SIG-M5 treated with dmso at 0.1 percent for 504 hours (cell line): Measurements from ENCODE around the gene EZR.

Experiments used
- DNase-seq: peaks from one replicate; lab custom pipeline; 2025; ENCODE audit not compliant: unreplicated experiment; lab: John Stamatoyannopoulos, UW

Gene EZR

DNA sequence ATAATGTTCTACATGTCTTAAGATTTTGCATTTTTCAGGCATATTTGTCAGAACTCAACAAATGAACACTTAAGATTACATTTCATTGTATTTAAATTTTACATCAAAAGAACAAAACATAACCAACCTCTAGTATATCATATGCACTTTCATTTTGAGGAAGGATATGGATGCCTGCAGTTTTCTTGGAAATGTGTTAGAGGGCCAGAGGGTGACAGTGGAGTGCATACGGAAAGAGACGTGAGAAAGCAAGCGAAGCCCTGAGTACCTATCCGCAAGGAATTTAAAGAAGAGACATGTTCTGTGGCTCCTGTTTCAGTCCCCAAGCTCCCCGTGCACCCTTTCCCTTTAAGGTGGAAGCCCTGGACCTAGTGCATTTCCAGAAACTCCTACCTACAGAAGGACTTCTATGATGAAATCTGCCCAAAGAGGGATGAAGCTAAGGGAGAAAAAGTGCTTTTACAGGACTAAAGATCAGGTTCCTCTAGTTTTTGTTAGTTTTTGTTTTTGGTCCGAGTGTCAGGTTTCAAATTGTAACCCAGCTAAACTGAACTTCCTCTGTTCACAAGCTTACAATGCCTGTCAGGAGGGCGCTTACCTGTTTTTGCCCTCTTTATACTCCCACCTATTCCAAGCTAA is 38.8 kb downstream of the EZR start:
- DNase-seq: no peak

DNA sequence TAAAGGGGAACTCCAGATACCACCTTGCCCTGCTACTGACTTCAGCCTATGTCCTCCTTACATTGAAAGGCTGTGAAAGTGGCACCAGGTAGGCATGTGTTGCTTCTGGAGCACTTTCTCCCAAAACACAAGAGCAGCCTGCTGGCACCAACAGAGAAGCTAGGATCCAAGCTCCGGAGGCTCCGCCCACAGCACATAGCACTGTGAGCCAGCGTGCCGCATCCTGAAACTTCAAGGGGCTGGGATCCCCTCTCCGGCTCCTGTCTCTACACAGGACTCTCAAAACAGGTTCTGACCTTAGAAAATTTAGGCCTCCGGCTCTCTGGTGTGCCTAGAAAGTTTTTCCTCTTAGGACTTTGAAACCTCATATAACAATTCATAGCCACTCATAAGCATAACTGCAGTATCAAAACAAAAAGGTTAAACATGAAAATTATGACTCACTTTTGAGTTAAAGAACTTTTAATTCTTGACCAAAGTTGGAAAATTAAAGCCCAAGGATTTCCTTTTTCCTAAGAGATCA is 41.1 kb downstream of the EZR start:
- no peak for DNase-seq

DNA sequence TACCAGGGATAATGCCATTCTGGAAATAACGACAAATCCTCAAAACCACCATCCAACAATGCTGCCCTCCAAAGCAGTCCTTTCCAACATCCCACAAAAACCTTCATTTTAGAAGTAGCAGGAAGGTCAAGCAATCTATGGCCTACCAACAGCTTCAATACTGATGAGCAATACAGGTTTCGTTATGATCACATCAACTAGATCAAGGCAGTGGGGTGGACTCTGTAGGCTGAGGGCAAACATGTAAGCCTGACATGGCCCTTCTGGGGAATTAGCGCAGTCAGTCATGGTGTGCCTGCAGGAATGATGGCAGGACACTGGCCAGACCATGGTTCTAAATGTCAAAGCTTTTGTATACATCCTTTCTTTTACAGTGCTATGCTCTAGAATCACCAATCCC is 41.7 kb downstream of the EZR start:
- no peak for DNase-seq

DNA sequence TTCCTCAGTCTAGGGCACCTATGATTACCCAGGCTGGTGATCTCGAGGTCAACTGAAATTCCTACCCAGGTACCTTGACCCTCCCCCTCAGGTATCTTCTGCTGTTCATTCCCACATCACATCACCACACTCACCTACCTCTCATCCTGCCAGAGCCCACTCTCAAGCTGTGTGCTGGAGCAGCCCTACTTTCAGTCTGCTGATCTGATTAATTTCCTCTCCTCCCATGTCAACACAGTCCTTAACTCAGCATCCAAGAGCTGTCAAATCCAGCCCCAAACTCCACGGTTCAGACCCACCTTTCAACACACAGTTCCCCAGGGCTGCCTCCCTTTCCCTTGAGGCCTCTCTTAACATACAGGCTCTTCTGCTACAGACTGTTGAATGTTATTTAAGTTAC is 42.4 kb downstream of the EZR start:
- no peak for DNase-seq

DNA sequence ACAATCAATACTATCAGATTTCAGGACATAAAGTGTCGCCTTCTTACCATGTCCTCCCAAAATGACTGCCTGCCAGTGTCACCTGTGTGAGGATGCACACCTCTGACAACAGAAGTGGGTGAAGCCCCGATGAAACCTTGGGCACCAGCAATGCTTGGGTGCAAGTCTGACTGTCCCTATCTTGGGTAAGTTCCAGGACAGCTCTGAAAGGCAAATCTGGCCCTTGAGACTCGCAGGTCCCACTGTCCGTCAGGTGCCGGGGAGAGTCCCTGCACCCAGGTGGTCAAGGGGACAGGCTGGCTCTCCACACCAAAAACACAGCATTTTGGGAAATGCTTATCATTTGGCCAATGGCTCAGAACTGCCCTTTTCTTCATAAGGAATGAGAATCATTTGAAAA is 43.3 kb downstream of the EZR start:
- no peak for DNase-seq

DNA sequence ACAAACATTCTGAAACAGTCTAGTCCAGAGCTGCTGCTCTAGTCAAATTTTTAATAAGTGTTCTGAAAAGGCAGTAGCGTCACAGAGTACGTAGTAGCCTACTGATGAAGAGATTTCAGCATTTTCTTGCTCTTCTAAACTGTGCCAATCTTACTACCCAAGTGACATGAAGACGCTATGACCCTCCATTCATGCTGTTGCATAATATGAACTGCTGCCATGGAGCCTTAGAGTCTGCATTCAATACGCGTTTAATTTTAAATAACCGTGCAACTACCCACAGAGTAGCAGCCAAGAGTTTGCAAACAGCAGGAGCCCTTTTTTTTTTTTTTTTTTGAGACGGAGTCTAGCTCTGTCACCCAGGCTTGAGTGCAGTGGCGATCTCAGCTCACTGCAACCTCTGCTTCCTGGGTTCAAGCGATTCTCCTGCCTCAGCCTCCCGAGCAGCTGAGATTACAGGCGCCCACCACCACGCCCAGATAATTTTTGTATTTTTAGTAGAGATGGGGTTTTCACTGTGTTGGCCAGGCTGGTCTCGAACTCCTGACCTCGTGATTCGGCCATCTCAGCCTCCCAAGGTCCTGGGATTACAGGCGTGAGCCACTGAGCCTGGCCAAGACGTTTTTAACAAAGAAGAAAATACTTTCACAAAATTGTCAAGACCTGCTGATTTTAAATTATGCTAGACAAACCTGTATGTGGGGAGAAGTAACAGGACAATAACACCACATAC is 44.3 kb downstream of the EZR start:
- DNase-seq: no peak

DNA sequence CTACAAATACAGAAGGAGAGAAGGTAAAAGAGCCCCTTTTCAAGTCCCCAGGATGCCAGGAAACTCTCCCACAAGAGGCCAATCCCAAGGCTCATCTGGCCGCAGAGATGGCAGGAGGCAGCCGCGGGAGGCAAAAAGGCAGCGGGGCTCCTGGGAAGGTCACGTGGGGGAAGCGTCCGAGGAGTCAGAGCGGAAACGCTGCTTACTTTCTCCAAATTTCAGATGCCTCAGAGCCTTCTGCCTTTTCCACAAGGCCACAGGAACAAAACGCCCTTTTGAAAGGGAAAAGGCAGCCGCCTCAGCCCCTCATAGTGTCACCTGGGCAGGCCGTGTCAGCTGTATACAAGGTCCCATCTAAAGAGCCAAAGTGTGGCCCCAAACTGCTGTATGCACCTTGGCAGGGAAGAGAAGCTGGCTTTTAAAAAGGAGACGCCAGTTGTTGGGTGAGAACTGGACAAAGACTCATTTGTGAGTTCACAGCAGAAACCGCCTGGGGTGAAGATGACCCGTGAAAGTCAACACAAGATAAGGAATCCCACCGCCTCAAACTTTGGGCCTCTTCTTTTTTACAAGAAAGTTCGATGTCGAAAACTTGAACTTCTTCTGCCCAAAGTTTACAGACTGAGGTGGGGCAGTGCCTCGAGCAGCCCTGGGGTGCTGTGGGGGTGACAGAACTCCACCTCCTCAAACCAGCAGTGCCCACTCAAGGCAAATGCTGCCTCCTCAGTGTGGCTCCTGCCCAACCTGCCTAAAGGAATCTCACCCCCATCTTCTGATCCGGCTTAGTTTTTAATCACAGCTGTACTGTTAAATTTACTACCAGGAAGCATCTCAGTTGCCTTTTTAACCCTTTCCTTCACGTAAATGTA is 45.4 kb downstream of the EZR start:
- no peak for DNase-seq

DNA sequence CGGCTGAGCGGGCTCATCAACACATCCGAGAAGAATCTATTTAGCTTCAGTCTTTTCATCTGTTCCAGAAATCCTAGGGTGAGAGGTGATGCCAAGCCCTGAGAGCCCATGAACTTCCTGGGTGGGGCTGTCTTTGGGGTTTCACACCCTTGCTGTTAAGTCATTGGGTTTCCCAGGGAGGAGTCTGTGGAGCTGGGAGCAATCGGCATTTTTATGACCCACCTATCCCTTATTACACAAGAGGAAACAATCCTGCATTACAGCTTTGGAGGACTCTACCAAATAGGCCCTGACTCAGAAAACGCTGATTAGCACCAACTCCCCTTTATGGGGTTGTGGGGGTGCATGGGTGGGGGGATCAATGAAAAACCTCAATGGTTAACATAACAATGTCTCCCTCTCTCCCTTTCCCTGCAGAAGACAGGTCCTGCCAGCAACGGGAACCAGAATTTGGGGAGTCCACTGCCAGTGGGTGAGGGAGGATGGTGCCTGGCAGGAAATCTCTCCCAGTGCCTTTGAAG is 46.3 kb downstream of the EZR start:
- no peak for DNase-seq

DNA sequence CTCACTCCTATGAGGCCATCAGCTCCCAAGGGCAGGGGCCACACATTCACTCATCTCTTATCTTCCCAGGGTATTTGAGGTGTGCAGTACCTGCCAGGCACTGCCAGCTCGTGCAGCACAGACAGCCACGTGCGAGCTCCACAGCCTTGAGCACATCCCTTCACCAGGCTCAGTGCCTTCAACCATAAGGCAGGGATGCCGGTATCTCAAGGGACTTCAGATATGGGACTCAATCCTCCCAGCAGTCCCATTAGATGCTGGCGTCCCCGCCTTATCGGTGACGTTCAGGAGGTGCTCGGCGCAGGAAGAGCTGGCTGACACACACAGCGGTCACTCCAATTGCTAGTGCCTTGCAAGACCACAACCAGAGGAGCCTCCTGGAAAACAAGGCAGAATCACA is 47.0 kb downstream of the EZR start:
- DNase-seq: no peak

DNA sequence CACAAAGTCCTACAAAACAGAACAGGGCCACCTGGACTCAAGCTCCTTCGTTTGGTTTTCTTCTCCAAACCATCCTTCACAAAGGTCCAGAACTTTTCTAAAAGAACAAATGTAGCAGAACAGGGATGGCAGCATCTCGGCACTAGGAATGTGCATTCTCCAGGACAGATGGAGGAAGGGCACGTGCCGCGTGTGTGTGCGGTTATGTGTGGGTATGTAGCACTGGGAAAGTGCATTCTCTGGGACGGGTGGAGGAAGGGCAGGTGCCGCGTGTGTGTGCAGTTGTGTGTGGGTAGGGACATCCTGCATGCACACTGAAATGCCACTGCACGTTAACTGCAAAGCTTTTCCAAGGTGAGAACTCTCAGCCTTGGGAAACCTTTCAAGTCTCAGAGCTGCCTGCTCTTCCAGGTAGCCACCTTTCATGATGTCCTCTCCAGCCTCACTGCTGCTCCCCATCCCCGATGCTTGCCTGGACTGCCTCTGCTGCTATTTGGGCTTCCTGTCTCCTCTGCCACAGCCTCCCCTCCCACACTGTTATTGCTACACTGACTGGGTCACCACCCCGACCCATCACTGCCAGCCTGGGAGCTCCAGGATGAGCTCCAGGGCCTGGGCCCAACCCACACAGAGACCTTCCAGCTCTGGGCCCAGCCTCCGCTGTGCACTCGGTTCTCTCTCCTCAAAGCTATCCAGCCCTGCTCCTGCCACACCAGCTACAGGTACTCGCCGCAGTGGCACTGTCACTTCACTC is 47.6 kb downstream of the EZR start:
- no peak for DNase-seq

DNA sequence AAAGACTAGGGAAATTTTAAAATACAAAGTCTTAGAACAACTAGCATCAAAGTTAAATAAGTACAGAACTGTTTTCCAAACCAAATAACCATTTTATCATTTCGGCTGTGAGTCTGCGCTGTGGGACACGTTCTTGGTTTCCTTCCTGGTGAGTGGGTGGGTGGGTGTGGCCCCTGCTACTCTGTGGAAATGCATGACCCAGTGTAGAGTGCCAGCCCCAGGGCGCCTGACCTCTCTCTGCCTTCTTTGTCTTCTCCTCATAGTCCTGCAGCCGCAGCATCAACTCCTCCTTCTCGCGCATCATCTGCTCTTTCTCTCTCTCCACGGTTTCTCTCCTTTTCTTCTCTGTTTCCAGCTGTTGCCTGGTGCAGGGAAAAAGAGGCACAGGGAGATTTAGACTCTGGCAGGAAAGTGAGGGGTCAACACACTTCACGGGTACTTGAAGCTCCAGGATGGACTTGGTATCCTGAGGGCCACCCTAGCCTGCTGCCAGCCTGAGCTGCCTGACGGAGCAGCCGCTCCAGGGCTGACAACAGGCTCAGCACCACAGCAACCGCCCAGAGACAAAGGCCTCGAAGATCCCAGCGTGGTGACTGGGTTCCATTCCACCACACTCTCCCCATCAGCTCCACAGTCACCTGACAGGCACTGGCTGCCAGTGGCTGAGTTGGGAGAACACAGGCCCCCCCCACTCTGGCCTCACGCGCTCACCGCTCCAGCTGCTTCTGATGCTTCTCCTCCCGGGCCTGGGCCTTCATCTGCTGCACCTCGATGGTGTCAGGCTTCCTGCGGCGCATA is 48.4 kb downstream of the EZR start:
- DNase-seq: no peak

DNA sequence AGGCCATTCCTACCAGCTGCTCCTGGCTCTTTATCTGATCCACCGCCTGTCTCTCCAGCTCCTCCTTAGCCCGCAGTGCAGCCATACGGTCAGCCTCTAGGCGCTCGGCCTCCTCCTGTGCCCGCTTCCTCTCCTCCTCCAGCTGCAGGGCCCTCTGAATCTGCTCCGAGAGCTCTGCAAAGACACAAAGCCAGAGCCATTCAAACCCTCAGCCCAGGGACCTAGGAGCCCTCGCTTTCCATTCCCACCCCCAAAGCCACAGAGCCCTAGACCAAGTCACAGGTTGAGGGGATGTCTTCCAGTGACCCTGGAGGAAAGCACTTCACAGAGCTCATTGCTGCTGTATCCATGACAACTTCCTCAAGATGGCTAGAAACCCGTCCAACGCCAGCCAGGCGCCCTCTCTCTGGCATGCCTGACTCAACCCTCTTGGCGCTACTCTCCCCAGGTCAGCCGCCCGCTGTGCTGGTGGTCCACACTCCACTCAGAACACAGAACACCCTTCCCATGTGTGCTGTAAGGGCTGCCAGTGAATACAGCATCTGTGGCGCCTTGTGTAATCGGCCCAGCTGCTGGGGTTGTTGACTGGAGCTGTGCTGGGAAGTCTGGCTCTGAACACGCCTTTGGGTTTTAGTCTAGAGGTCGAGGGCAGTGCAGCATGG is 49.3 kb downstream of the EZR start:
- DNase-seq: no peak

DNA sequence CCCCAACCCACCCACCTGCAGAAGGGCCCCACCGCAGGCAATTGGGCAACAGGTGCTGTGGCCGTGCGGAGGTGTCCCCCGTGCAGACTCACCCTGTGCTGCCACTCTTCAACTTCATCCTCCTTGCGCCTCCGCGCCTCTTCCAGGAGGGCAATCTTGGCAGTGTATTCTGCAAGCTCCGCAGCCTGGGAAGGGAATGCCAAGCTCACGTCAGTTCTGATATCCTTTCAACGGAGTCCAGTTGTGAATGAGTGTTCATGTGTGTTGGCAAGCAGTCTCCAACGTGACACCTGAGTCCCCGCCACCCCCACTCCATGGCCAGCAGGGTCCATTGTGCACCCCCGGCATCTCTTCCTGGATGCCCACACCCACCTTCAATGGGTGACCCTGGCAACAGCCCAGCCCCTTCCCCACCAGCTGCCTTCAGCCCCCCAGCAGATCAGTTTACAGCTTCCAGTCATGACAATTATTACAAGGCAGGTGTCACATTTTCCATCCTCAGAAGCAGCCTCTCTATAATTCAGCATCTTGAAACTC is 49.9 kb downstream of the EZR start:
- DNase-seq: no peak

DNA sequence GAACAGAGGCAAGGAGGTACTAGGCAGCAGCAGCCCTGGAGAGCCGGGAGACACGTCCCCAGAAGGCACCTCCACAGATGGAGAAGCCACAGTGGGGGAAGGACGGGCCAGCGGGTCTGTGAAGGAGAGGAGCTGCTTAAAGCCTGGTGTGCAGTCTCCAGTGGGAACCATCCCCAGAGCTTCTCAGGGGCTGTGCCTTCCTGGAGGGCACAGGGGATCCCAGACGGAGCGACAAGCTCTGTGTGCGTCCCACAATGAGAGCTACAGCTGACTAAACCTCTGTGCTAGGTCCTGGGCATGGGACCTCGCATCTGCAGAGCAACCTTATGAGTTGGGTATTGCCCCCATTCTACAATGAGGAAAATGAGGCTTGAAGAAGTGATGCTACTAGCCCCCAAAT is 50.7 kb downstream of the EZR start:
- DNase-seq: no peak

DNA sequence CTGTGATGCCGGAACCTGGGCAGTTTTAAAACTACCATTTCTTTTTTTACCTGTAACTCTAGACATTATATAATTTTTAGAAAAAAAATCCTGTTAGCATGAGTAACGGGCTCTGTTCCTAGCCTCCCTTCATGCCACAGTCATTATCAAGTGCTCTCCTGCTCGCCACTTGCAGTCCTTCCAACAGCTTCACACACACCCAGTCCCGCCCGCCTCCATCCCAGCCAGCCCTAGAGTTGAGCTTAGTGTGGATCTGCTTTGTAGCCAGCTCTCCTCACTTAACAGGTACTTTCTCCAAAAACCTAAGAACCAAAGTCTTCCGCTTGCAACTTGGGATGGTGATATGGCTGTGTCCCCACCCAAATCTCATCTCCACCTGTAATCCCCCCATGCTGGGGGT is 51.5 kb downstream of the EZR start:
- no peak for DNase-seq

DNA sequence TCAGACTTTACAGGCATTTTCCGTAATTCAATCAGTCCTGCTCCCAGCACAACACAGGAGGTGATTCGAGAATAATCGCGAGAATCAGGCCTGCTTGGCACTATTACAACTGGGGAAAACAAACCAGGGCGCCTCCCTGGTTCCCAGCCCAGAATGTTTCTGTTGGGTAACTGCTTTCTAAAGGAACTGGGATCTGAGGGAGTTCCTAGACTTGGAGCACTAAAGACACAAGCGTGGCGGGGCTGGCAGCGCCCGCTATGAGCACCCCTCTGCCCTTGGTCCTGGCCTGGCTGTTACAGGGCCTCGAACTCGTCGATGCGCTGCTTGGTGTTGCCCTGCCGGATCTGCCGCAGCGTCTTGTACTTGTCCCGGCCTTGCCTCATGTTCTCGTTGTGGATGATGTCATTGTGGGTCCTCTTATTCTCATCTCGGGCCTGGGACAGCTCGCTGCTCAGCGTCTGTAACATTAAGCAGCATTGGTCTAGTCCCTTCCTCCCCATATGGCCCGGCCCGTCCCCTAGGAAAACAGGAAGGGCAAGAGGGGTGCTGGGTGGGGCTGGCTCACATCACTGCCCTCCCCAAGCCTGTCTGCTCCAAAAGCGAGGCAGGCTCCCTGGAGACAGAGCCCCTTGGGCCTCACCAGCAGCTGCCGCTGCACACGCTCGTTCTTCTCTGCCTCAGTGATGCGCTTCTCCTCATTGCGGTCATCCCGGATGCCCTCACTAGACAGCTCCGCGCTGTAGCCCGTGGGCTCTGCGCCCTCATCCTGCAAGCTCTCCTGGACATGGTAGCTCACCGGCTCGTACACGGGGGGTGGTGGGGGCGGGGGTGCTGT is 52.3 kb downstream of the EZR start:
- DNase-seq: no peak

DNA sequence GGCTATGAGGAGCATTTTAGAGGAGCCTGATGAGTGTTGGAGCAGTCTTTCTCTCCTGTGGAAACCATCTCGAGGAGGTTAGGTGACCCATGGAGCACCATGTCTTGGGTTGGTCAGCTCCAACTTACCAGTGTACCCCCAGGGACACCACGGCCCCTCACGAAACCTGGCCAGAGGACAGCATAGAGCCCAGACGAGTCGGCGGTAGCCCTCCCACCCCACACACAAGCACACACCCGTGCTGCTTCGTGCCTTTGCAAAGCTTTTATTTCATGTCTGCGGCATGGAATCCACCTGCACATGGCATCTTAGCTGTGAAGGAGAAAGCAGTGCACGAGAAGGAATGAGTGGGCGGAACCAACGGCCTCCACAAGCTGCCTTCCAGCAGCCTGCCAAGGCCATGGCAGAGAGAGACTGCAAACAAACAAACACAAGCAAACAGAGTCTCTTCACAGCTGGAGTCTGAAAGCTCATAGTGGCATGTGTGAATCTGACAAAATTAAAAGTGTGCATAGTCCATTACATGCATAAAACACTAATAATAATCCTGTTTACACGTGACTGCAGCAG is 53.6 kb downstream of the EZR start:
- no peak for DNase-seq

DNA sequence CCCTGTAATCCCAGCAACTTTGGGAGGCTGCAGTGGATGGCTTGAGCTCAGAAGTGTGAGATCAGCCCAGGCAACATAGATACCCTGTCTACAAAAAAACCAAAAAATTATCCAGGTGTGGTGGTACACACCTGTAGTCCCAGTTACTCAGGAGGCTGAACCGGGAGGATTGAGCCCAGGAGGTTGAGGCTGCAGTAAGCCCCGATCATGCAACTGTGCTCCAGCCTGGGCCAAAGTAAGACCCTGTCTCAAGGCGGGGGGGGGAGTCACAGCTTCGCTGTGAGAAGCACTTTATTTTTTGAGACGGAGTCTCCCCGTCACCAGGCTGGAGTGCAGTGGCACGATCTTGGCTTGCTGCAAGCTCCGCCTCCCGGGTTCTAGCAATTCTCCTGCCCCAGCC is 54.2 kb downstream of the EZR start:
- no peak for DNase-seq
